Measurements from ENCODE around the gene SOCS1. TPM values are rescaled to one million over a fixed set of nuclear protein-coding genes. Genes with fewer than 3 reads are reported as not detected.

The SOCS1 gene
- total RNA-seq, 4 donors from 2014 or later = 5.3 to 10.5 (median 6.9) TPM

DNA sequence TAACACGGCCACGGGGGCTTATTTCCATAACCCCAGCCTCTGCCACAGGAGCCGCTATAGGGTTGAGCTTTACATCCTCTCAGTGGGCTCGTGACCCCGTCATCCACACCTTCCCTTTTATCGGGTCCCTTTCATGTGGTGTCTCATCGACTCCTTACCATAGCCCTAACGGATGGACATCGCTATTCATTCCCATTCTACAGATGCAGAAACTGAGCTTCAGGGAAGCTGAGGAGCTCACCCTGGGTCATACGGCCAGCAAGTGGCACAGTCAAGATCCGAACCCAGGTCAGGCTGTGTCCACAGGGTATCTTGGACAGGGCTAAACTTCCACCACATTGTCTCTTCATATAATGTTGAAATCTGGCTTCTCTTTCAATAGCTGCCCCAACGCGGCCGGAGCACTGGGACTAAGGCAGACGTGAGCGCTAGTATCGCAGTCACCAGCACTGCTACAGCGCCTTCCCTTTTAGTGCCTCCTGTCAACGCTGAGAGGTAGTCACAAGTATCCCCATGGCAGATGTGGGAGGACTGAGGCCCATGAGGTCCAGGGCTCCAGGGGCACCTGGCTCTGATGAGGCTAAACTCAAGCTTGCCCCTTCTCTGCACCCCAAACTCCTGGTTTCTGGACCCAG lies 50.8 kb downstream of the SOCS1 start:
- Histone ChIP-seq H3K27ac (no peak overlapping the region), H3K36me3 (no peaks in the 10 kb centered on the region), H3K27me3 (no peaks in the 10 kb centered on the region), H3K4me3 (no peak overlapping the region), H3K9me3 (peaks cover 0 to 12% (median 0%) of the 10 kb centered on the region in 3 donors), H3K4me1 (peaks cover 0 to 8% (median 0%) of the 10 kb centered on the region in 3 donors)
- WGBS, 2 donors (ENCODE audit: low coverage in 1 of 2) = 89% methylated on average over 13 of the region's 19 CpGs; no CpG with 5 or more reads in 1 of the 2 donors
- TF ChIP-seq, protein P1, sequence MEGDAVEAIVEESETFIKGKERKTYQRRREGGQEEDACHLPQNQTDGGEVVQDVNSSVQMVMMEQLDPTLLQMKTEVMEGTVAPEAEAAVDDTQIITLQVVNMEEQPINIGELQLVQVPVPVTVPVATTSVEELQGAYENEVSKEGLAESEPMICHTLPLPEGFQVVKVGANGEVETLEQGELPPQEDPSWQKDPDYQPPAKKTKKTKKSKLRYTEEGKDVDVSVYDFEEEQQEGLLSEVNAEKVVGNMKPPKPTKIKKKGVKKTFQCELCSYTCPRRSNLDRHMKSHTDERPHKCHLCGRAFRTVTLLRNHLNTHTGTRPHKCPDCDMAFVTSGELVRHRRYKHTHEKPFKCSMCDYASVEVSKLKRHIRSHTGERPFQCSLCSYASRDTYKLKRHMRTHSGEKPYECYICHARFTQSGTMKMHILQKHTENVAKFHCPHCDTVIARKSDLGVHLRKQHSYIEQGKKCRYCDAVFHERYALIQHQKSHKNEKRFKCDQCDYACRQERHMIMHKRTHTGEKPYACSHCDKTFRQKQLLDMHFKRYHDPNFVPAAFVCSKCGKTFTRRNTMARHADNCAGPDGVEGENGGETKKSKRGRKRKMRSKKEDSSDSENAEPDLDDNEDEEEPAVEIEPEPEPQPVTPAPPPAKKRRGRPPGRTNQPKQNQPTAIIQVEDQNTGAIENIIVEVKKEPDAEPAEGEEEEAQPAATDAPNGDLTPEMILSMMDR (IDR thresholded peaks at IDR 0.05) = no peak
- no peak for TF ChIP-seq EP300 (IDR thresholded peaks at IDR 0.05)
- no peak for TF ChIP-seq POLR2AphosphoS5 (IDR thresholded peaks at IDR 0.05)
- TF ChIP-seq POLR2A (IDR thresholded peaks at IDR 0.05) = no peak
- ATAC-seq = no peak

DNA sequence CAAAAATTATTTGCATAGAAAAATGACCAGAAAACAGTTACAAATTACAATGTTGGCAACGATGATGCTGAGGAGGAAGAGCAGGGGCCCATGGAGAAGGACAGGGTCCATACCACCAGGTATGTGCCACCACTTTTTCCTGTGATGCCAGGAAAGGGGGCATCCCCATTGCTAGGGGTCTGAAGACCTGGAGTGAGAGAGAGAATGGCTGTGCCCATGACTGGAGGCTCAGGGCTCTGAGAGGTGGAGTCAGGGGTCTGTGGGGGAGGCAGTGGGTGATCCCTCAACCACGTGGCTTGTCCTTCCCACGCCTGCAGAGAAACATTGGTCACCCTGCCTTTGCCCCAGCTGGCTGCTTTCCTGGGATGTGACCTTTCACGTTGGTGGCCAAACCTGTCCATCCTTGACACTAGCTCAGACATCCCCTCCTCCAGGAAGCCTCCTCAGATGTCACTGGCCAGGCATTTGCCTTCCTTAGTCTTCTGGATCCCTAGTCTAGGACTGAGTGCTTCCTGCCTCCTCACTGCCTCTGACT lies 51.4 kb downstream of the SOCS1 start:
- Histone ChIP-seq H3K36me3 (no peaks in the 10 kb centered on the region), H3K4me1 (peaks cover 0 to 8% (median 0%) of the 10 kb centered on the region in 3 donors), H3K9me3 (peaks cover 0 to 12% (median 0%) of the 10 kb centered on the region in 3 donors), H3K4me3 (no peak overlapping the region), H3K27ac (no peak overlapping the region), H3K27me3 (no peaks in the 10 kb centered on the region)
- ATAC-seq = no peak
- 58 to 100% methylated on average over 1 to 4 of the region's 4 CpGs for WGBS, 2 donors (ENCODE audit: low coverage in 1 of 2)
- TF ChIP-seq POLR2AphosphoS5 (IDR thresholded peaks at IDR 0.05) = no peak
- no peak for TF ChIP-seq POLR2A (IDR thresholded peaks at IDR 0.05)
- no peak for TF ChIP-seq EP300 (IDR thresholded peaks at IDR 0.05)
- TF ChIP-seq, protein P1 (IDR thresholded peaks at IDR 0.05) = no peak

Small RNA genes within 50 kb of the gene (small RNA-seq; reads per million reads assigned to genes)
- gene RF00554 = 0 reads per million in 4 donors

Other genes with a start within 250 kb of the SOCS1 start
- gene TNP2, start 13.1 kb upstream of the SOCS1 start, total RNA-seq = not detected
- not detected for gene PRM3, start 17.4 kb upstream of the SOCS1 start, total RNA-seq
- gene PRM2, start 20.3 kb upstream of the SOCS1 start, total RNA-seq = not detected
- not detected for gene PRM1, start 25.1 kb upstream of the SOCS1 start, total RNA-seq
- 1 to 10 TPM in 3 of 4 donors, under 1 TPM in 1; 0.31 to 1.8 (median 1.4) TPM for gene RMI2, start 89.3 kb upstream of the SOCS1 start, total RNA-seq

All from gastroesophageal sphincter (tissue), 4 donors.